IPS-20b (cell line): ENCODE measurements around the gene YWHAB.
"Not testable (repeated sequence)": the region's sequence is repeated elsewhere in the genome, so short reads cannot be mapped to it uniquely, and the experiment has no call there.

ENCODE experiments used
- H3K27ac ChIP-seq: one replicate; pipeline ENCODE4 v1.5.1; 2013; ENCODE audit warnings: low read length
- H3K27me3 ChIP-seq: 2 replicates; pipeline ENCODE4 v1.6.1; 2013; ENCODE audit warnings: mild to moderate bottlenecking, low read length, inconsistent platforms; ENCODE audit not compliant: insufficient read depth
- H3K36me3 ChIP-seq: 2 replicates; pipeline ENCODE4 v1.6.1; 2013; ENCODE audit warnings: low read depth, mild to moderate bottlenecking, inconsistent platforms, low read length, moderate library complexity; ENCODE audit not compliant: insufficient read depth
- H3K4me1 ChIP-seq: 2 replicates; pipeline ENCODE4 v1.6.1; 2013; ENCODE audit warnings: mild to moderate bottlenecking, control low read depth, inconsistent platforms, low read length, moderate library complexity; ENCODE audit not compliant: insufficient read depth
- H3K4me3 ChIP-seq: 2 replicates; pipeline ENCODE4 v1.5.1; 2013; ENCODE audit warnings: mild to moderate bottlenecking, low read length, inconsistent platforms
- H3K9ac ChIP-seq: 2 replicates; pipeline ENCODE4 v1.6.1; 2013; ENCODE audit warnings: low read depth, mild to moderate bottlenecking, inconsistent platforms, low read length, moderate library complexity
- H3K9me3 ChIP-seq: 2 replicates; pipeline ENCODE4 v1.6.1; 2013; ENCODE audit warnings: mild to moderate bottlenecking, low read depth, low read length, inconsistent platforms; ENCODE audit not compliant: insufficient read depth

YWHAB gene

GRCh38 chr20:44882360-44882759 lies 3.1 kb upstream of the YWHAB start:
- H3K4me3 ChIP-seq, H3K27ac ChIP-seq, H3K4me1 ChIP-seq, H3K27me3 ChIP-seq, H3K9ac ChIP-seq, H3K9me3 ChIP-seq, H3K36me3 ChIP-seq: not testable (repeated sequence)

GRCh38 chr20:44883214-44883902 lies 2.1 kb upstream of the YWHAB start:
- H3K36me3 ChIP-seq: peaks cover 10% of the 10 kb centered on the region; the same call in 1 of the 2 replicates
- H3K27me3 ChIP-seq: no peaks in the 10 kb centered on the region
- H3K4me3 ChIP-seq: no peak overlapping the region
- H3K9ac ChIP-seq: no peak overlapping the region
- no peaks in the 10 kb centered on the region for H3K9me3 ChIP-seq
- peaks cover 11% of the 10 kb centered on the region; the same call in 1 of the 2 replicates for H3K4me1 ChIP-seq
- no peak overlapping the region for H3K27ac ChIP-seq

GRCh38 chr20:44884907-44885391 lies 556 bp upstream of the YWHAB start:
- Histone ChIP-seq H3K9me3 (no peaks in the 10 kb centered on the region), H3K9ac (peak overlapping the region; percentile 59; the same call in 1 of the 2 replicates), H3K36me3 (peaks cover 21% of the 10 kb centered on the region; the same call in 1 of the 2 replicates), H3K4me1 (peaks cover 16% of the 10 kb centered on the region), H3K4me3 (peak overlapping the region; percentile 56), H3K27me3 (no peaks in the 10 kb centered on the region), H3K27ac (no peak overlapping the region)

GRCh38 chr20:44886266-44886651 lies 754 bp downstream of the YWHAB start:
- Histone ChIP-seq H3K27ac (peak overlapping the region; percentile 67), H3K9me3 (no peaks in the 10 kb centered on the region), H3K4me3 (peak overlapping the region; percentile 88), H3K36me3 (peaks cover 21% of the 10 kb centered on the region; the same call in 1 of the 2 replicates), H3K9ac (peak overlapping the region; percentile 87), H3K27me3 (no peaks in the 10 kb centered on the region), H3K4me1 (peaks cover 16% of the 10 kb centered on the region)

- peaks cover 21% of the 10 kb centered on the region; the same call in 1 of the 2 replicates for H3K36me3 ChIP-seq
- no peak overlapping the region for H3K27ac ChIP-seq
- H3K9ac ChIP-seq: peak overlapping the region; percentile 87; the same call in 1 of the 2 replicates
- H3K9me3 ChIP-seq: no peaks in the 10 kb centered on the region
- H3K4me3 ChIP-seq: peak overlapping the region; percentile 88
- no peaks in the 10 kb centered on the region for H3K27me3 ChIP-seq
- peaks cover 16% of the 10 kb centered on the region for H3K4me1 ChIP-seq
These were observed 1.3 kb downstream of the YWHAB start for GRCh38 chr20:44886828-44887227.

GRCh38 chr20:44887466-44887865 lies 2.0 kb downstream of the YWHAB start:
- H3K9ac ChIP-seq: peak overlapping the region; percentile 87; the same call in 1 of the 2 replicates
- peaks cover 27% of the 10 kb centered on the region; the same call in 1 of the 2 replicates for H3K36me3 ChIP-seq
- H3K9me3 ChIP-seq: no peaks in the 10 kb centered on the region
- H3K27me3 ChIP-seq: no peaks in the 10 kb centered on the region
- no peak overlapping the region for H3K27ac ChIP-seq
- peaks cover 16% of the 10 kb centered on the region for H3K4me1 ChIP-seq
- H3K4me3 ChIP-seq: peak overlapping the region; percentile 88

GRCh38 chr20:44888226-44889103 lies 3.0 kb downstream of the YWHAB start:
- Histone ChIP-seq H3K36me3 (peaks cover 27% of the 10 kb centered on the region; the same call in 1 of the 2 replicates), H3K4me1 (peaks cover 16% of the 10 kb centered on the region), H3K9ac (no peak overlapping the region; the same call in 1 of the 2 replicates), H3K27me3 (no peaks in the 10 kb centered on the region), H3K27ac (no peak overlapping the region), H3K4me3 (peak overlapping the region; percentile 88; the same call in 1 of the 2 replicates), H3K9me3 (no peaks in the 10 kb centered on the region)

- H3K9ac ChIP-seq: no peak overlapping the region
- H3K27ac ChIP-seq: no peak overlapping the region
- H3K27me3 ChIP-seq: no peaks in the 10 kb centered on the region
- peaks cover 27% of the 10 kb centered on the region; the same call in 1 of the 2 replicates for H3K36me3 ChIP-seq
- no peak overlapping the region for H3K4me3 ChIP-seq
- no peaks in the 10 kb centered on the region for H3K9me3 ChIP-seq
- peaks cover 14% of the 10 kb centered on the region for H3K4me1 ChIP-seq
These were observed 6.3 kb downstream of the YWHAB start for GRCh38 chr20:44891826-44892225.

- peaks cover 11% of the 10 kb centered on the region for H3K36me3 ChIP-seq
- H3K4me3 ChIP-seq: no peak overlapping the region
- H3K9ac ChIP-seq: no peak overlapping the region; the same call in 1 of the 2 replicates
- H3K4me1 ChIP-seq: no peaks in the 10 kb centered on the region
- H3K9me3 ChIP-seq: no peaks in the 10 kb centered on the region
- H3K27me3 ChIP-seq: no peaks in the 10 kb centered on the region
- H3K27ac ChIP-seq: no peak overlapping the region
These were observed 9.5 kb downstream of the YWHAB start for GRCh38 chr20:44894959-44895358.

- Histone ChIP-seq H3K36me3 (peaks cover 24% of the 10 kb centered on the region), H3K27ac (no peak overlapping the region), H3K9me3 (no peaks in the 10 kb centered on the region), H3K4me1 (no peaks in the 10 kb centered on the region), H3K4me3 (no peak overlapping the region), H3K9ac (no peak overlapping the region), H3K27me3 (no peaks in the 10 kb centered on the region)
These were observed 11.1 kb downstream of the YWHAB start for GRCh38 chr20:44896583-44896982.

- H3K27ac ChIP-seq: no peak overlapping the region
- no peak overlapping the region for H3K4me3 ChIP-seq
- no peaks in the 10 kb centered on the region for H3K4me1 ChIP-seq
- H3K36me3 ChIP-seq: peaks cover 26% of the 10 kb centered on the region
- H3K9me3 ChIP-seq: no peaks in the 10 kb centered on the region
- no peaks in the 10 kb centered on the region for H3K27me3 ChIP-seq
- no peak overlapping the region for H3K9ac ChIP-seq
These were observed 11.6 kb downstream of the YWHAB start for GRCh38 chr20:44897133-44897532.
